Neural cell (in vitro differentiated cells): ENCODE results near the gene CD177. TPM values are rescaled to one million over a fixed set of nuclear protein-coding genes. Genes with fewer than 3 reads are reported as not detected.
"Not testable (repeated sequence)": the region's sequence is repeated elsewhere in the genome, so short reads cannot be mapped to it uniquely, and the experiment has no call there.

Experiments used
- H2AFZ ChIP-seq: fragments of 200-600, 300-800 bp; sonication (generic), shearing (Covaris generic); 2 replicates; pipeline ENCODE4 v1.6.0; 2014; ENCODE audit warnings: low read depth, mild to moderate bottlenecking, antibody characterized with exemption, low read length, moderate library complexity
- H3F3A ChIP-seq: fragments of 200-600 bp; shearing (Covaris generic); 2 replicates; pipeline ENCODE4 v1.6.1; 2016; ENCODE audit warnings: mild to moderate bottlenecking, moderate library complexity, mixed read lengths, antibody characterized with exemption, low read length; ENCODE audit not compliant: insufficient read depth, poor library complexity, severe bottlenecking
- H3K27ac ChIP-seq: fragments of 200-600, 300-800 bp; sonication (generic), shearing (Covaris generic); 2 replicates; pipeline ENCODE4 v1.5.1; 2014; ENCODE audit warnings: mild to moderate bottlenecking, low read length, moderate library complexity
- H3K27me3 ChIP-seq: fragments of 300-800, 200-600 bp; sonication (generic), shearing (Covaris generic); 2 replicates; pipeline ENCODE4 v1.6.0; 2014; ENCODE audit warnings: mild to moderate bottlenecking, low read depth, low read length, moderate library complexity; ENCODE audit not compliant: insufficient read depth
- H3K36me3 ChIP-seq: fragments of 300-800, 200-600 bp; sonication (generic), shearing (Covaris generic); 2 replicates; pipeline ENCODE4 v1.5.1; 2014; ENCODE audit warnings: mild to moderate bottlenecking, antibody characterized with exemption, low read length, moderate library complexity; ENCODE audit not compliant: insufficient read depth
- H3K4me2 ChIP-seq: fragments of 300-800, 200-600 bp; sonication (generic), shearing (Covaris generic); 2 replicates; pipeline ENCODE4 v1.6.0; 2014; ENCODE audit warnings: mild to moderate bottlenecking, low read length
- H3K4me3 ChIP-seq: fragments of 300-800, 200-600 bp; sonication (generic), shearing (Covaris generic); 2 replicates; pipeline ENCODE4 v1.5.1; 2014; ENCODE audit warnings: mild to moderate bottlenecking, low read length, moderate library complexity
- H3K79me2 ChIP-seq: fragments of 200-600 bp; shearing (Covaris generic); replicated peaks from 2 replicates; pipeline ENCODE4 v1.6.0; 2014; ENCODE audit warnings: mild to moderate bottlenecking, low read length, moderate library complexity; ENCODE audit not compliant: insufficient read depth
- H3K9ac ChIP-seq: fragments of 300-800, 200-600 bp; sonication (generic), shearing (Covaris generic); 2 replicates; pipeline ENCODE4 v1.6.1; 2016; ENCODE audit warnings: mild to moderate bottlenecking, low read length, mixed read lengths
- H3K9me2 ChIP-seq: fragments of 200-600 bp; shearing (Covaris generic); 2 replicates; pipeline ENCODE4 v1.6.1; 2016; ENCODE audit warnings: mild to moderate bottlenecking, low read length, mixed read lengths; ENCODE audit not compliant: insufficient read depth
- H3K9me3 ChIP-seq: fragments of 200-600, 300-800 bp; sonication (generic), shearing (Covaris generic); 2 replicates; pipeline ENCODE4 v1.6.1; 2016; ENCODE audit warnings: mild to moderate bottlenecking, mixed run types, low read length, moderate library complexity, mixed read lengths
- H4K20me1 ChIP-seq: fragments of 200-600 bp; shearing (Covaris generic); 2 replicates; pipeline ENCODE4 v1.6.1; 2016; ENCODE audit warnings: mild to moderate bottlenecking, mixed run types; ENCODE audit not compliant: insufficient read depth
- MXI1 ChIP-seq: fragments of 450-650 bp; conservative IDR thresholded peaks from 2 replicates; pipeline ENCODE4 v1.6.1; 2014; ENCODE audit warnings: antibody characterized with exemption, mild to moderate bottlenecking; ENCODE audit not compliant: poor library complexity, severe bottlenecking
- POLR2AphosphoS5 ChIP-seq: IDR thresholded peaks from 2 replicates; pipeline ENCODE4 v1.6.1; 2012
- RAD21 ChIP-seq: fragments of 450-650 bp; conservative IDR thresholded peaks from 2 replicates; pipeline ENCODE4 v1.6.1; 2014; ENCODE audit warnings: antibody characterized with exemption, mild to moderate bottlenecking, moderate library complexity
- polyA plus RNA-seq: library from polyadenylated mRNA; depleted of rRNA; stranded (reverse); fragments of >200 nt; gene quantifications from 2 replicates; pipeline ENCODE4 v1.2.3, GENCODE V29; 2014

The CD177 gene
- polyA plus RNA-seq, 1 donor from 2014 or later, result not detected

DNA sequence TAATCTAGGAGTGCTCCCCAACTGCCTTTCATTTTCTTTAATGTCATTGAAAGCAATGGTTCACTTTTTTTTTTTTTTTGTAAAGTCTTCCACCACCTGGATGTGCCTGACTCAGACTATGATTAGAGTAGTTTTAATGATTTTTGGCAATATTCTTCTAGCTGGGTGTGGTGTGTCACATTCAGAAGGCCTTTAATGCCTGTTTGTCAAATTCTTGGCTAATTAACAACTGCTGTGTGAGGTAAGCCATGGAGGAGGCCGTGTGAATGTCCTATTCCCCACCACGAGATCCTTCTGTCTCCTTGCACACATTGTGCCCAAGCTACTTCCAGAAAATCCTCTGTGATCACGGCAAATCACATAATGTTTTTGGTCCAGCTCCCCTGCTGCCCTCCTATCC, 30.3 kb downstream of the CD177 start:
- H3F3A ChIP-seq, H3K27ac ChIP-seq, H3K4me3 ChIP-seq, H3K4me2 ChIP-seq, H3K79me2 ChIP-seq, H3K9ac ChIP-seq, H3K27me3 ChIP-seq, H4K20me1 ChIP-seq, H3K9me2 ChIP-seq, H2AFZ ChIP-seq, H3K36me3 ChIP-seq, H3K9me3 ChIP-seq: not testable (repeated sequence)

DNA sequence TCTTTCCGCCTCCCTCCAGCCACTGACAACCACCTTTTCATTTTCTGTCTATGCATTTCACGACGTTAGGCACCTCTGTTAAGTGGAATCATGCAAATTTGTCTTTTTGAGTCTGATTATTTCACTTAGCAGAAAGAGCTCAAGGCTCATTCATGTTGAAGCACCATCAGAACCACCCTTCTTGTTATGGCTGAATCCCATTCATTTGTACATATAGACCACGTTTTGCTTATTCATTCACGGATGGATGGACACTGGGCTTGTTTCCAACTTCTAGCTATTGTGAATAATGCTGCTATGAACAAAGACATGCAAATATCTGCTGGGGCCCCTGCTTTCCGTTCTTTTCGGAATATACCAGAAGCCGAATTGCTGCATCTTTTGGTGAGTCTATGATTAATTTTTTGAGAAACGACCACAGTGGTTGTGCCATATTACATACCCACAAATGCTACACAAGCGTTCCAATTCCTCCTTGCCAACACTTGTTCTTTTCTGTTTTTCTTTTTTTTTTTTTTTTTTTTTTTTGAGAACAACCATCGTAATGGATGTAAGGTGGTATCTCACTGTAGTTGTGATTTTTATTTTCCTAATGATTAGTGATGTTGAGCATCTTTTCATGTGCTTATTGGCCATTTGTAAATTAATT, 37.5 kb downstream of the CD177 start:
- not testable (repeated sequence) for H3K4me3 ChIP-seq, H3K9ac ChIP-seq, H3K4me2 ChIP-seq, H3K27ac ChIP-seq, H4K20me1 ChIP-seq, H3K27me3 ChIP-seq, H3K9me3 ChIP-seq, H3F3A ChIP-seq, H3K36me3 ChIP-seq, H3K9me2 ChIP-seq, H2AFZ ChIP-seq, H3K79me2 ChIP-seq

DNA sequence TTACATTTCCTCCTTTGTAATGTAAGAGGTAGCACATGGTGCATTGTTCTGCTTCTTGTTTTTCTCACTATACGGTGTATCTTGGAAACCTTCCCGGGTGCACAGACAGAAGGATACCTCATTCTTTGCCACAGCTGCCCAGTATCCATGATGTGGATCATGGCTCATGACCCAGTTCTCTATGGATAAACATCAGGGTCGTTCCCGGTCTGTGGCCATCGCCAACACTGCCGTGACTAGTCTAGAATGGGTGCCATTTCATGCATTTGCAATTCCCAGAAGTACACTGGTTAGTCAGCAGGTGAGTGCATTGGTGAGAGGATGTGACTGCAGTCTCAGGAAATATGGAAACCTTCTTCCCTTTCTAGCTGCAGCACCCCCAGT, 38.1 kb downstream of the CD177 start:
- H3K9ac ChIP-seq, H3K9me3 ChIP-seq, H3K27ac ChIP-seq, H3K27me3 ChIP-seq, H3K79me2 ChIP-seq, H3K4me2 ChIP-seq, H2AFZ ChIP-seq, H3K9me2 ChIP-seq, H3K4me3 ChIP-seq, H3K36me3 ChIP-seq, H3F3A ChIP-seq, H4K20me1 ChIP-seq: not testable (repeated sequence)

DNA sequence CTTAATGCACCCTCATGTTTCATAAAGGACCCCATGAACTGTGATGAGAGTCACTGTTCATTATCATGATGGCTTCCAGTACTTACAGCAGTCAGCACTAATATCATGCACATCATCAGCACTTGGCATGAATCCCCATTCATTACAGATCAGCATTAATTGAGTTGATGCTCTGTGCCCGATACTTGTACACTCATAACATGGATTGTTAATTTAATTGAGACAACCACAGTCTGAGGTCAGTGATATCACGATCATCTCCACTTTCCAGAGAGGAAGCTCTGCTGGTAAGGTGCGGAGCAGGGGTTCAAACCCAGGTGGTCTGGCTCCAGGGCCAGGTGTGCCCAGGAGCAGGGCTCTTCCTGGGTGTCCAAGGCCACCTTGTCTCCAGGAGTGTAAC, 40.0 kb downstream of the CD177 start:
- H3K9me2 ChIP-seq, H3K27me3 ChIP-seq, H4K20me1 ChIP-seq, H3K27ac ChIP-seq, H3K4me2 ChIP-seq, H3K4me3 ChIP-seq, H3K79me2 ChIP-seq, H3K9ac ChIP-seq, H3K36me3 ChIP-seq, H3F3A ChIP-seq, H2AFZ ChIP-seq, H3K9me3 ChIP-seq: not testable (repeated sequence)

DNA sequence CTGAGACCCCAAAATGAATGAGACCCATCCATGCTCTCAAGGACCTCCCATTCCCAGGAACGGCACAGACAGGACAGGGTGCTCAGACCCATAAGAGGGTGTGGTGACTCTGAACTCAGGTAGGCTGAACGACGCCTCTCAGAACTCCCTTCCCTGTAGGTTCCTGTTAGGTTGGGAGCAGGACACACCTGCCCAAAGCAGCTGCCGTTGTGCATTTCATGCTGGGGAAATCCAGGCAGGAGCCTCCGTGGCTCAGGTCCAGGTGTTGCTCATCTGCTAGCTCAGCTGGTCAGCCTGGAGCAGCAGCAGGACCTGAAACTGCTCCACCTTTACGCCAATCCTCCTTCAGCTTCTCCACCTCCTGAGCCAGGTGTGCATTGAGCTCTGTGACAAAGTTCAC, 42.1 kb downstream of the CD177 start:
- Histone ChIP-seq H3K4me2 (no peak overlapping the region), H3K4me3 (no peak overlapping the region), H3K36me3 (no peaks in the 10 kb centered on the region), H3K9me2 (no peaks in the 10 kb centered on the region), H2AFZ (no peak overlapping the region), H3K27ac (no peak overlapping the region), H3K9me3 (no peaks in the 10 kb centered on the region), H4K20me1 (no peaks in the 10 kb centered on the region), H3K27me3 (no peaks in the 10 kb centered on the region), H3K9ac (no peak overlapping the region), H3F3A (no peaks in the 10 kb centered on the region), H3K79me2 (no peaks in the 10 kb centered on the region)
- TF ChIP-seq RAD21, result no peak
- no peak for TF ChIP-seq MXI1
- TF ChIP-seq POLR2AphosphoS5, result no peak
